Measurements from ENCODE around the gene CCDC92.

Gene CCDC92

DNA sequence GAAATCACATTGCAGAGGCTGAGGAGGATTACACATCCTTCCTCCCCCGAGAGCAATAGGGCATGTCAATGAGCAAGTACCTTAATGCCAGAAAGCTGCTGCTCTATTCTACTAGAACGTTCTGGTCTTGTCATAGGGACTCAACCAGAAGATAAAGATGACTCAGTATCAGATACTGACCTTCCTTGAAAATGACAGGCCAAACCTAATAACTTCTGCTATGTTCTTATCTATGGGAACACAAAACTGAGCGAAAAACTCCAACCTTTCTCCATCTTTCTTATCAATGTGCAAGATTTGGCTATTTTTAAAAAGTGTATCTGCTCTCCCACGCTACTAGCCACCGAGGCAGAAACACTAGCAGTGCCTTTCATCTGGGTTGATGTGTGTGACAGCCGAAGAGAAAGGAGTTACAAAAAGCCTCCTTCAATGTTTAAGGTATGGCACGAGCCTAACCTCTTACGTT is 5.5 kb downstream of the CCDC92 start:
- Histone ChIP-seq H3K27me3 (replicated peaks in 2 of 5; ENCODE audit: control insufficient read depth in 4 of 5, insufficient read depth in 5 of 5, low read length in 4 of 5) (peaks cover 0 to 2% (median 0%) of the 10 kb centered on the region in 5 experiments), H3K4me3 (ENCODE audit: control insufficient read depth in 1 of 7, extremely low read depth in 1 of 7, insufficient read depth in 4 of 7, low read depth in 2 of 7, low read length in 6 of 7) (no peak overlapping the region), H3K27ac (ENCODE audit: insufficient read depth in 1 of 2, low read depth in 1 of 2, low read length in 2 of 2, poor library complexity in 1 of 2, severe bottlenecking in 2 of 2) (no peak overlapping the region), H3K9me3 (ENCODE audit: control extremely low read depth in 1 of 5, control insufficient read depth in 4 of 5, insufficient read depth in 2 of 5, low read depth in 1 of 5, low read length in 4 of 5) (no peaks in the 10 kb centered on the region), H3K36me3 (ENCODE audit: control insufficient read depth in 4 of 4, insufficient read depth in 4 of 4, low read length in 3 of 4) (peaks cover 0 to 10% (median 1%) of the 10 kb centered on the region in 4 experiments), H3K4me1 (ENCODE audit: control extremely low read depth in 1 of 4, control insufficient read depth in 4 of 4, insufficient read depth in 4 of 4, low read length in 3 of 4) (peaks cover 4 to 7% (median 7%) of the 10 kb centered on the region in 4 experiments)
- WGBS (ENCODE audit: insufficient coverage) = 91% methylated on average over 5 of the region's 8 CpGs
- ChIA-PET POLR2A (no interaction called here), CTCF (interaction anchor here (1.0 to 1.3 kb wide), 2 partner anchors 62 to 63 kb away, joined by 3 read pairs; no protein-coding TSS in a partner anchor)
- no peak for DNase-seq

DNA sequence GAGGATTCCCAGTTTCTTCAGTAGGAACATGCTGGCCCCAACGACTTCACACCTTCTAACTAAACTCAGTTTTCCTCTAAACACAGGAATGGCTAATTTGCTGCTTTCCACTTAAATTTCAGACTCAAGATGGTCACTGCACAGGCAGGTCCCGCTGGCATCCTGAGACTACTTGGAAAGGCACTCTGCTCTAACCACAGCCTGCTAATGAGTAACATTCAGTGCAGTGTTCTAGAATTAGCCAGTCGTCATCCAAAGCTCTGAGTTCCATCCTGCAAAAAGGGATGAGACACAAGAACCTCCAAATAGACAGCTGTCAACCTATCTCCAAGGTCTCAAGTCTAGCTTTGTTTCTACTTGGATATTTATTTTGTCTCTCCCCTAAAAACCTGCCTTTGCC is 6.0 kb downstream of the CCDC92 start:
- Histone ChIP-seq H3K36me3 (ENCODE audit: control insufficient read depth in 4 of 4, insufficient read depth in 4 of 4, low read length in 3 of 4) (peaks cover 0 to 10% (median 1%) of the 10 kb centered on the region in 4 experiments), H3K9me3 (ENCODE audit: control extremely low read depth in 1 of 5, control insufficient read depth in 4 of 5, insufficient read depth in 2 of 5, low read depth in 1 of 5, low read length in 4 of 5) (no peaks in the 10 kb centered on the region), H3K4me1 (ENCODE audit: control extremely low read depth in 1 of 4, control insufficient read depth in 4 of 4, insufficient read depth in 4 of 4, low read length in 3 of 4) (peaks cover 2 to 5% (median 3%) of the 10 kb centered on the region in 4 experiments), H3K4me3 (ENCODE audit: control insufficient read depth in 1 of 7, extremely low read depth in 1 of 7, insufficient read depth in 4 of 7, low read depth in 2 of 7, low read length in 6 of 7) (no peak overlapping the region), H3K27me3 (replicated peaks in 2 of 5; ENCODE audit: control insufficient read depth in 4 of 5, insufficient read depth in 5 of 5, low read length in 4 of 5) (peaks cover 0 to 2% (median 0%) of the 10 kb centered on the region in 5 experiments), H3K27ac (ENCODE audit: insufficient read depth in 1 of 2, low read depth in 1 of 2, low read length in 2 of 2, poor library complexity in 1 of 2, severe bottlenecking in 2 of 2) (no peak overlapping the region)
- DNase-seq = no peak
- ChIA-PET CTCF (interaction anchor here (1.0 to 1.3 kb wide), 2 partner anchors 61 to 62 kb away, joined by 3 read pairs; no protein-coding TSS in a partner anchor), POLR2A (no interaction called here)
- WGBS (ENCODE audit: insufficient coverage) = 100% methylated on average over 3 of the region's 3 CpGs

DNA sequence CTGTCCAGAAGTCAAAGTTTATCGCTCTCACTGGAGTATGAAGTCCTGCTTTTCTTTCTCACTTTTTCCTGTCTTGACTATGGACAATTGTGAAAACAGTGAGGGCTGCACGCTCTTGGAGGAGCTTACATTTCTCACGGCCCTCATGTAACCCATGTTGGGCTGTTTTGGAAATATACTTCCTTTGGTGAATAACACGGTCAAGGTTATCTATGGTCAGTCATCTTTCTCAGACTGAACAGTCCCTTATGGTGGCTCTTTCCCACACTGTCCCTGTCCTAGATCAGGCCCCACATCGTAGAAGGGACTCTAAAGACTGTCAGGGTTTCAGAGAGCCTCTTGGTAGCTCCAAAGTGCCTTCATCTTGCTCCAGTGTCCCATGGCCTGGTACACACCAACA is 7.2 kb downstream of the CCDC92 start:
- WGBS (ENCODE audit: insufficient coverage) = 79% methylated on average over 5 of the region's 5 CpGs
- Histone ChIP-seq H3K4me1 (ENCODE audit: control extremely low read depth in 1 of 4, control insufficient read depth in 4 of 4, insufficient read depth in 4 of 4, low read length in 3 of 4) (no peaks in the 10 kb centered on the region), H3K27ac (ENCODE audit: insufficient read depth in 1 of 2, low read depth in 1 of 2, low read length in 2 of 2, poor library complexity in 1 of 2, severe bottlenecking in 2 of 2) (no peak overlapping the region), H3K9me3 (ENCODE audit: control extremely low read depth in 1 of 5, control insufficient read depth in 4 of 5, insufficient read depth in 2 of 5, low read depth in 1 of 5, low read length in 4 of 5) (no peaks in the 10 kb centered on the region), H3K27me3 (replicated peaks in 2 of 5; ENCODE audit: control insufficient read depth in 4 of 5, insufficient read depth in 5 of 5, low read length in 4 of 5) (peaks cover 0 to 2% (median 0%) of the 10 kb centered on the region in 5 experiments), H3K36me3 (ENCODE audit: control insufficient read depth in 4 of 4, insufficient read depth in 4 of 4, low read length in 3 of 4) (peaks cover 0 to 10% (median 1%) of the 10 kb centered on the region in 4 experiments), H3K4me3 (ENCODE audit: control insufficient read depth in 1 of 7, extremely low read depth in 1 of 7, insufficient read depth in 4 of 7, low read depth in 2 of 7, low read length in 6 of 7) (no peak overlapping the region)
- DNase-seq = no peak
- POLR2A ChIA-PET = no interaction called here
- CTCF ChIA-PET = interaction anchor here (1.1 to 1.2 kb wide), 4 partner anchors 18 to 62 kb away, joined by 3 to 4 read pairs (median 3); no protein-coding TSS in a partner anchor

DNA sequence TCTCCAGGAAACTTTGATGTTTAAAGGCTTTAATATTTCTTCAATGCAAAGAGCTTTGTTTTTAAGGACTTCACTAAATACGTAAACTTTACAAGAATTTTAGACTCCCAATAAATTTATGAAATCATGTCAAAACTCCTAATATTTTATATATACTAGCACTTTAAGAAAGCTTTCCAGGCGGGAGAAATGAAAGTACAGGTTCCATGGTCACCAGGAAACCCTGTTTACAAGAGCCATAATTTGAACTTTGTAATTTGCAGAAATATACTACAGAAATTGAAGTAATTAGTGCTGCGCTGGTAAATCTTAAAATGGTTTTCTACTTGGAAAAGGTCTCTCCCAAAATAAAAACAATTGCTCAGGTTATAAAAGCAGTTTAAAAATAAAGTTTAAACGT is 8.8 kb downstream of the CCDC92 start:
- Histone ChIP-seq H3K4me3 (ENCODE audit: control insufficient read depth in 1 of 7, extremely low read depth in 1 of 7, insufficient read depth in 4 of 7, low read depth in 2 of 7, low read length in 6 of 7) (no peak overlapping the region), H3K4me1 (ENCODE audit: control extremely low read depth in 1 of 4, control insufficient read depth in 4 of 4, insufficient read depth in 4 of 4, low read length in 3 of 4) (no peaks in the 10 kb centered on the region), H3K27me3 (replicated peaks in 2 of 5; ENCODE audit: control insufficient read depth in 4 of 5, insufficient read depth in 5 of 5, low read length in 4 of 5) (no peaks in the 10 kb centered on the region), H3K27ac (ENCODE audit: insufficient read depth in 1 of 2, low read depth in 1 of 2, low read length in 2 of 2, poor library complexity in 1 of 2, severe bottlenecking in 2 of 2) (no peak overlapping the region), H3K36me3 (ENCODE audit: control insufficient read depth in 4 of 4, insufficient read depth in 4 of 4, low read length in 3 of 4) (peaks cover 0 to 10% (median 1%) of the 10 kb centered on the region in 4 experiments), H3K9me3 (ENCODE audit: control extremely low read depth in 1 of 5, control insufficient read depth in 4 of 5, insufficient read depth in 2 of 5, low read depth in 1 of 5, low read length in 4 of 5) (no peaks in the 10 kb centered on the region)
- no peak for DNase-seq
- ChIA-PET CTCF (interaction anchor here (1.7 kb wide), 1 partner anchor 17 kb away, joined by 3 read pairs; no protein-coding TSS in a partner anchor), POLR2A (no interaction called here)
- WGBS (ENCODE audit: insufficient coverage) = 100% methylated on average over 1 of the region's 4 CpGs

DNA sequence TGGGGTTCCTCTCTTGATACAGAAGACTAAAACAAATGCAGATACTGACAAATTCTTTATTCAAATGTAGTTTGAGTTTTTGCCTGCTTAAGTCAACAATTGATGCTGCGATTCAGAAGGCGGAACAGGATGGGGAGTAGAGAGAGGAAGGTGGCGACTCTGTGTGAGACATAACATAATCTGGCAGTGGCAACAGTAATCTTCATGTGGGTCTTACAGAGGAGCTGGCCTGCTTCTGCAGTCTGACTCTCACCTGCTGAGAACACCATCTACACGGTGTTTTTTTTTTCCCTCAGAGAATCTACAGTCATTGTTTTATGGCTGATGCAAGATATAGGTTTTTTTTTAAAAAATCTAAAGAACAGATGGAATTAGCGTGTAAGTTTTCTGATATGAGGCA is 10.1 kb downstream of the CCDC92 start:
- DNase-seq = no peak
- CTCF ChIA-PET = interaction anchor here (0.7 to 1.7 kb wide), 3 partner anchors 18 to 71 kb away, joined by 3 to 6 read pairs (median 3); no protein-coding TSS in a partner anchor
- no peaks in the 10 kb centered on the region for H3K27me3 ChIP-seq (replicated peaks in 2 of 5; ENCODE audit: control insufficient read depth in 4 of 5, insufficient read depth in 5 of 5, low read length in 4 of 5)
- H3K27ac ChIP-seq (ENCODE audit: insufficient read depth in 1 of 2, low read depth in 1 of 2, low read length in 2 of 2, poor library complexity in 1 of 2, severe bottlenecking in 2 of 2) = no peak overlapping the region
- peaks cover 0 to 10% (median 0%) of the 10 kb centered on the region in 4 experiments for H3K36me3 ChIP-seq (ENCODE audit: control insufficient read depth in 4 of 4, insufficient read depth in 4 of 4, low read length in 3 of 4)
- POLR2A ChIA-PET = interaction anchor here (0.6 kb wide), 1 partner anchor 594 kb away, joined by 4 read pairs; no protein-coding TSS in a partner anchor
- no peaks in the 10 kb centered on the region for H3K4me1 ChIP-seq (ENCODE audit: control extremely low read depth in 1 of 4, control insufficient read depth in 4 of 4, insufficient read depth in 4 of 4, low read length in 3 of 4)
- no peak overlapping the region for H3K4me3 ChIP-seq (ENCODE audit: control insufficient read depth in 1 of 7, extremely low read depth in 1 of 7, insufficient read depth in 4 of 7, low read depth in 2 of 7, low read length in 6 of 7)
- WGBS (ENCODE audit: insufficient coverage) = 97% methylated on average over 5 of the region's 5 CpGs
- H3K9me3 ChIP-seq (ENCODE audit: control extremely low read depth in 1 of 5, control insufficient read depth in 4 of 5, insufficient read depth in 2 of 5, low read depth in 1 of 5, low read length in 4 of 5) = no peaks in the 10 kb centered on the region

DNA sequence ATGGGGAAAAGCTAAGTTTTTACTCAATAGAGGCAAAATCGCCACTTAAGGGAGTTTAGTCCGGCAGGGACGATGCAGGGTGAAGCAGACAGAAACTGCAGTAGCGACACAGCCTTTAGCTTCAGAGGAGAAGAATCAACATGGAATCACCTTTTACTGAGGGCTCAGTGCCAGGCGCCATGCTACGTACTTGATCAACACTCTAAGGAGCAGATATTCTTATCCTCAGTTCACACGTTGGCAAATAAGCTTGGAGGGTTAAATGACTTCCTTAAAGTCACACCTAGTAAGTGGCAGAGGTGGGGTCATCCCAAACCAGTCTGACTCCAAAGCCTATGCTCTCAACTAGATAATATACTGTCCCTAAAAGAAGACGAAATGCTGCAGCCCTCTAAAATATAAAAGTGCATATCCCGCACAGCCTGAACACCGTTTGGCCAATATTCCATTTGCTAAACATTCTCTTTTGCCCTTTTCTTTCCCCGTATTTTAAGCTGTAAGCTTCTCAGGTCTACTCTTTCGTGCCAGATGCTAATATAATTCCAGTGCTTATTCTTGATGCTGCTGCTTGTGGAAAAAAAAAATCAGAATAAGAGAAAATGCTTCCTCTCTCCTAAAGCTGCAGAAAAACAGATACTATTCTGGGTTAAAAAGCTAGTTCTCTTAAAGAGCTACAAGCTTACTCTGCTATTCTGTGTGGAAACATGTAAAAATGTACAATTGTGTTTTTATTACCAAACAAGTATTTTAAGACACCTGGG is 10.9 kb downstream of the CCDC92 start:
- Histone ChIP-seq H3K27ac (ENCODE audit: insufficient read depth in 1 of 2, low read depth in 1 of 2, low read length in 2 of 2, poor library complexity in 1 of 2, severe bottlenecking in 2 of 2) (no peak overlapping the region), H3K27me3 (replicated peaks in 2 of 5; ENCODE audit: control insufficient read depth in 4 of 5, insufficient read depth in 5 of 5, low read length in 4 of 5) (no peaks in the 10 kb centered on the region), H3K36me3 (ENCODE audit: control insufficient read depth in 4 of 4, insufficient read depth in 4 of 4, low read length in 3 of 4) (peaks cover 0 to 10% (median 0%) of the 10 kb centered on the region in 4 experiments), H3K4me3 (ENCODE audit: control insufficient read depth in 1 of 7, extremely low read depth in 1 of 7, insufficient read depth in 4 of 7, low read depth in 2 of 7, low read length in 6 of 7) (no peak overlapping the region), H3K4me1 (ENCODE audit: control extremely low read depth in 1 of 4, control insufficient read depth in 4 of 4, insufficient read depth in 4 of 4, low read length in 3 of 4) (no peaks in the 10 kb centered on the region), H3K9me3 (ENCODE audit: control extremely low read depth in 1 of 5, control insufficient read depth in 4 of 5, insufficient read depth in 2 of 5, low read depth in 1 of 5, low read length in 4 of 5) (no peaks in the 10 kb centered on the region)
- ChIA-PET CTCF (interaction anchor here (0.7 to 1.2 kb wide), 3 partner anchors 29 to 71 kb away, joined by 3 to 6 read pairs (median 3); no protein-coding TSS in a partner anchor), POLR2A (no interaction called here)
- peak in 1 of 3 donors; percentile 37 for DNase-seq
- 98% methylated on average over 7 of the region's 12 CpGs for WGBS (ENCODE audit: insufficient coverage)

DNA sequence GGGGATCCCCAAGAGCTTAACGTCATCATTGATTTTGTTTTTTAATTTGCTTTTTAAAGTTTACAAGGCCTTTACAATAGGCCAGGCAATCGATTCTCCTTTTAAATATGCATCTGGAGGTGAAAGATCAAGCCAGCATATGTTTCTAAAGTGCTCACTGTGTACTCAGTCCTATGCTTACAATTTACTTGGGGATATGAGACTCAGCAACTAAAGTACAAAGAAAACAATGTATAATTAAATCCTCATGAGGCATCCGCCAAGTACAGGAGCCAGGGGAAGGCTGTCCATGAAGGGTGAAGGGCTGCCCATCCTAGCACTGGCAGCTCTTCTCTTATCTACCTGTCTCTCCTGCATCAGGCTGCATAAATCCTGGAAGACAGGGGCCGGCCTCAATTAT is 11.8 kb downstream of the CCDC92 start:
- CTCF ChIA-PET = interaction anchor here (0.8 to 1.2 kb wide), 7 partner anchors 22 to 95 kb away, joined by 3 to 4 read pairs (median 3); no protein-coding TSS in a partner anchor
- no peaks in the 10 kb centered on the region for H3K4me1 ChIP-seq (ENCODE audit: control extremely low read depth in 1 of 4, control insufficient read depth in 4 of 4, insufficient read depth in 4 of 4, low read length in 3 of 4)
- WGBS (ENCODE audit: insufficient coverage) = 100% methylated on average over 2 of the region's 4 CpGs
- H3K36me3 ChIP-seq (ENCODE audit: control insufficient read depth in 4 of 4, insufficient read depth in 4 of 4, low read length in 3 of 4) = peaks cover 0 to 5% (median 0%) of the 10 kb centered on the region in 4 experiments
- H3K27me3 ChIP-seq (replicated peaks in 2 of 5; ENCODE audit: control insufficient read depth in 4 of 5, insufficient read depth in 5 of 5, low read length in 4 of 5) = no peaks in the 10 kb centered on the region
- H3K4me3 ChIP-seq (ENCODE audit: control insufficient read depth in 1 of 7, extremely low read depth in 1 of 7, insufficient read depth in 4 of 7, low read depth in 2 of 7, low read length in 6 of 7) = no peak overlapping the region
- POLR2A ChIA-PET = interaction anchor here (0.9 kb wide), 1 partner anchor 11 kb away, joined by 4 read pairs; no protein-coding TSS in a partner anchor
- no peak for DNase-seq
- no peaks in the 10 kb centered on the region for H3K9me3 ChIP-seq (ENCODE audit: control extremely low read depth in 1 of 5, control insufficient read depth in 4 of 5, insufficient read depth in 2 of 5, low read depth in 1 of 5, low read length in 4 of 5)
- H3K27ac ChIP-seq (ENCODE audit: insufficient read depth in 1 of 2, low read depth in 1 of 2, low read length in 2 of 2, poor library complexity in 1 of 2, severe bottlenecking in 2 of 2) = no peak overlapping the region
